Measurements from ENCODE around the gene CDR2L.
A peak's percentile ranks its signal among the peaks of the same experiment; 100 is the strongest.

The CDR2L gene

DNA sequence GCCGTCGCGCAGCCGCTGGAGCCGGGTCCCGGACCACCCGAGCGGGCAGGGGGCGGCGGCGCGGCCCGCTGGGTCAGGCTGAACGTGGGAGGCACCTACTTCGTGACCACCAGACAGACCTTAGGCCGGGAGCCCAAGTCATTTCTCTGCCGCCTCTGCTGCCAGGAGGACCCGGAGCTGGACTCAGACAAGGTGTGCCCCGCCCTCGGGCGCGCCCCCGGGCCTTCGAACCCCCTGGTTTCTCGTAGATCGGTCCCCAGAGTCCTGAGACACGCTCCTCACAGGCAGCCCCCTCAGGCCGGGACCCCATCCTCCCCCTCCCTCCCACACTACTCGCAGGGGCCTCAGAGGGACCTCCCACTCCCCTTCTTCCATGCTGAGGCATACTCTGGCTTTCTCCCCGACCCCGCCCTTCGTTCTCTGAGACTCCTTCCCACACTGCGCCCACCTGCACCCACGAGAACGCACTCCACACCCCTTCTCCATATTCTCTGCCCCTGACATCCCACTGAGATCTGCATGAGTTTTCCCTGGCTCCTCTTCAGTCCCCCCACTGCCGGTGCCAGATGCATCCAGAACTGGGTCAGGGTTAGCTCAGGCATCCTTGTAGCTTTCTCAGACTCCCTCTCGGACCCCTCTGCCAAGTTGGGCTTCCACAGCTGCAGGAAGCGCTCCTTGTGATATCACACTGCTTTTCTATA, 60.1 kb downstream of the CDR2L start:
- Histone ChIP-seq H3K4me3 (ENCODE audit: low read depth, low read length) (peak overlapping the region; percentile 86), H3K27me3 (ENCODE audit: control insufficient read depth, insufficient read depth, low read length) (no peaks in the 10 kb centered on the region), H3K9me3 (ENCODE audit: control insufficient read depth, insufficient read depth, low read depth, low read length) (no peaks in the 10 kb centered on the region), H3K36me3 (ENCODE audit: control insufficient read depth, insufficient read depth, low read length) (peaks cover 32% of the 10 kb centered on the region), H3K4me1 (ENCODE audit: control insufficient read depth, insufficient read depth, low read length) (peaks cover 24% of the 10 kb centered on the region), H3K27ac (ENCODE audit: low read depth, low read length) (peak overlapping the region; percentile 45; the same call in 1 of the 2 replicates), H3K9ac (ENCODE audit: low read length) (peak overlapping the region; percentile 89)

DNA sequence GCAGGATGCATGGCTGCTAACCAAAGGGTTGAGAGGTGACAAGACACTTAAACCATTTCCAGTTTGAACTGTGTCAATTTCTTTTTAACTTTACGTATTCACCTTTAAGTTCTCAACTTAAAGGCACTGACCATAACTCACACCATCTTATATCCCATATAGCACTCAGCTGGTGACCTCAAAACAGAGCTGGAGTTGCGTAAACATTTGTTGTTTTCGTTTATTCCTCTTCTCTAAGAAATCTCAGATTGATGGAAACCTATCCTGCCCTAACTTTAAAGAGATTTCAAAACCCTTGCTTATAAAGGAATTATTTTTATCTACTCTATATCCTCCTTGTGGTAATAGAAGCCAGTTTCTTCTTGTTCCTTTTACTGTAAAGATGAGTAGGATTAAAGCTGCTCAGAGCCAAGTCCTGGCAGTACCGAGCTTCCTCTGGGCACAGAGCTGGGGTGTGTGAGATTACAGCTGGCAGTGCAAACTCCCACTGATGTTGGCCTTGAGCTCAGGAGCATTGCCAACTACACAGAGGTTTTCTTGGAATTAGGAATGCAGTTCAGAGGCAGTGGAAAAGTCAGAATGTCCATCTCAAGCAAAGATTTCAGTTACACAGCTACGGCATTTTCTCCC, 60.9 kb downstream of the CDR2L start:
- Histone ChIP-seq H3K9me3 (ENCODE audit: control insufficient read depth, insufficient read depth, low read depth, low read length) (no peaks in the 10 kb centered on the region), H3K36me3 (ENCODE audit: control insufficient read depth, insufficient read depth, low read length) (peaks cover 39% of the 10 kb centered on the region), H3K27me3 (ENCODE audit: control insufficient read depth, insufficient read depth, low read length) (no peaks in the 10 kb centered on the region), H3K4me1 (ENCODE audit: control insufficient read depth, insufficient read depth, low read length) (peaks cover 17% of the 10 kb centered on the region), H3K27ac (ENCODE audit: low read depth, low read length) (no peak overlapping the region), H3K9ac (ENCODE audit: low read length) (peak overlapping the region; percentile 89), H3K4me3 (ENCODE audit: low read depth, low read length) (peak overlapping the region; percentile 86)

DNA sequence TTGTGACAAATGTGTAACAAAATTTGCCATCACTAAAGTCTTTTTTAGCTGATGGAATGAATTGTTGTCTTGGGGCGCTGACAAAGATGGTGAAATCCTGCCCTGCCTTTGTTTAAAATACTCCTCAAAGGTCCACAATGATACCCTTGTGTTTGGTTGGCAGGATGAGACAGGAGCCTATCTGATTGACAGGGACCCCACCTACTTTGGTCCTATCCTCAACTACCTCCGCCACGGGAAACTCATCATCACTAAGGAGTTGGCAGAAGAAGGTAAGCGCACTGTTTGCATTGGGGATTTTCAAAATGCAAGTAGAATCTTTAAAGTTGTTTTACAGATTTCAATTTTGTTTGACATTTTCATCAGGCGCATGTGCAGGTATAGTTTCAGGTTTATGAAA, 61.6 kb downstream of the CDR2L start:
- Histone ChIP-seq H3K27me3 (ENCODE audit: control insufficient read depth, insufficient read depth, low read length) (no peaks in the 10 kb centered on the region), H3K4me1 (ENCODE audit: control insufficient read depth, insufficient read depth, low read length) (peaks cover 12% of the 10 kb centered on the region), H3K36me3 (ENCODE audit: control insufficient read depth, insufficient read depth, low read length) (peaks cover 46% of the 10 kb centered on the region), H3K9me3 (ENCODE audit: control insufficient read depth, insufficient read depth, low read depth, low read length) (no peaks in the 10 kb centered on the region), H3K27ac (ENCODE audit: low read depth, low read length) (no peak overlapping the region), H3K4me3 (ENCODE audit: low read depth, low read length) (peak overlapping the region; percentile 86; the same call in 1 of the 2 replicates), H3K9ac (ENCODE audit: low read length) (no peak overlapping the region)

DNA sequence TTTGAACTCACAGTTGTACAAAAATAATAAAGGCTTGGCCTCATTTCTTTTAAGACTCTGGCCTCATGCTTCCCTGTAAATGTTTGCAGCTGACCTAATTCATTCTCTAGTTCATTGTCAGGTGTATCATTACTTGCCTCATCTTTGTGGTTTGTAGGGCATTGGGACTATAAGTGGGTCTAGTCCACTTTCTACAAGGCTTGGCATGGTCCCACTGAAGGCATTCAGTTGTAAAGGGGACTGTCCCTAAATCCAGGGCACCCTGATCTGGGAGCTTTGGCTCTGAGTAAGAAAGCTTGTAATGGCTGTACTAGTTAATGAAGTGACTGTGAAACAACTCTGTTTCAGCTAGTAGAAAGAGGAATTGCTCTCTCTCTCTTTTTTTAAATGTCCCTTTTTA, 62.3 kb downstream of the CDR2L start:
- peaks cover 9% of the 10 kb centered on the region for H3K4me1 ChIP-seq (ENCODE audit: control insufficient read depth, insufficient read depth, low read length)
- H3K4me3 ChIP-seq (ENCODE audit: low read depth, low read length) = no peak overlapping the region
- no peak overlapping the region for H3K27ac ChIP-seq (ENCODE audit: low read depth, low read length)
- H3K9ac ChIP-seq (ENCODE audit: low read length) = no peak overlapping the region
- H3K36me3 ChIP-seq (ENCODE audit: control insufficient read depth, insufficient read depth, low read length) = peaks cover 51% of the 10 kb centered on the region
- H3K9me3 ChIP-seq (ENCODE audit: control insufficient read depth, insufficient read depth, low read depth, low read length) = no peaks in the 10 kb centered on the region
- no peaks in the 10 kb centered on the region for H3K27me3 ChIP-seq (ENCODE audit: control insufficient read depth, insufficient read depth, low read length)

DNA sequence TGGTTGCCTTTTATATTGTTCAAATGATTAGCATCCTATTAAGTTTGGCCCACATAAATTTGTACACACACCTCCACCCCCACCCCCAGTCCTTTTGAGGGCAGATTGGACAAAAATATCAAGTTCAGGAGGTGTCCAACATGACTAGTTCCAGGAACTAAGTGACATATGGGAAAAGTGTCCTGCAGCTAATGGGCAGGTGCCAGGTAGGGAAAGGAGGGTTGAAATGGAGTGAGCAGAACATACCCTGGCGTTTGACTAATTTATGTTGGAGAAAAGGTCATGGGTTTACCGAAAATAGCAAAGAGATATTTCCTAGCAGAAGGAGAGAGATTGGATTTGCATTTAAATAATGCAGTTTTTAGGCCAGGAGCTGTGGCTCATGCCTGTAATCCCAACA, 64.5 kb downstream of the CDR2L start:
- no peaks in the 10 kb centered on the region for H3K27me3 ChIP-seq (ENCODE audit: control insufficient read depth, insufficient read depth, low read length)
- H3K9ac ChIP-seq (ENCODE audit: low read length) = no peak overlapping the region
- H3K36me3 ChIP-seq (ENCODE audit: control insufficient read depth, insufficient read depth, low read length) = peaks cover 69% of the 10 kb centered on the region
- no peak overlapping the region for H3K4me3 ChIP-seq (ENCODE audit: low read depth, low read length)
- H3K9me3 ChIP-seq (ENCODE audit: control insufficient read depth, insufficient read depth, low read depth, low read length) = no peaks in the 10 kb centered on the region
- H3K27ac ChIP-seq (ENCODE audit: low read depth, low read length) = no peak overlapping the region
- H3K4me1 ChIP-seq (ENCODE audit: control insufficient read depth, insufficient read depth, low read length) = peaks cover 8% of the 10 kb centered on the region

All from HUES6 (cell line).